ENCODE data around the gene CRACR2B.

CRACR2B gene

DNA sequence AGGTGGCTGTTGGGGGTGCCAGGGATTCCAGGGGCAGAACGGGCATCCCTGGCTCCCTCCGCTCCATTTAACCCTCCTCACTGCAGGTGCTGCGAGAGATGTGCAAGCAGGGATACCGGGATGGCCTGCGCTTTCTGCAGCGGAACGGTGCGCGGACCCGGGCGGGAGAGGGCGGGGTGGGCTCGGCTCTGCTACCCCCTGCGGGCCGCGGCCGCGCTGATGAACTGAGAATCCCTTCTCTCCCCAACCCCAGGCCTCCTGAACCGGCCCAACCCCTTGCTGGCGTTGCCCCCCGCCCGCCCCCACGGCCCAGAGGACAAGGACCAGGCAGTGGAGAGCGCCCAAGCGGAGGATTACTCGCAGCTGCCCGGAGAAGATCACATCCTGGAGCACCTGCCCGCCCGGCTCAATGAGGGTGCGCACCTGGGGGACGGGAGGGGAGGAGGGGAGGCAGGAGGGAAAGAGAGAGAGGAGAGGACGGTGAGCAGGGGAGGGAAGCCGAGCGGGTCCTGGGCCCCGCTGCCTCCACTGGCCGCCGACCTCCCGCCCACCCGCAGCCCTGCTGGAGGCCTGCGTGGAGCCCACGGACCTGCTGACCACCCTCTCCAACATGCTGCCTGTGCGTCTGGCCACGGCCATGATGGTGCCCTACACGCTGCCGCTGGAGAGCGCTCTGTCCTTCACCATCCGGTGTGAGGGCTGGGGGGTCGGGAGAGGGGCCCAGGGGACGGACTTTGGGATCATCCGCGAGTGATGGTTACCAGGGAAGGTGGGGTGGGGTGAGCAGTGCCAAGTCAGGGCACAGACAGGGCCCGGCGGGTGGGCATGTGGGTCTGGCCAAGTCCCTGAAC is 4.1 kb upstream of the CRACR2B start:
- DNase-seq (ENCODE audit: low spot score) = no peak
- TF ChIP-seq, protein P1, sequence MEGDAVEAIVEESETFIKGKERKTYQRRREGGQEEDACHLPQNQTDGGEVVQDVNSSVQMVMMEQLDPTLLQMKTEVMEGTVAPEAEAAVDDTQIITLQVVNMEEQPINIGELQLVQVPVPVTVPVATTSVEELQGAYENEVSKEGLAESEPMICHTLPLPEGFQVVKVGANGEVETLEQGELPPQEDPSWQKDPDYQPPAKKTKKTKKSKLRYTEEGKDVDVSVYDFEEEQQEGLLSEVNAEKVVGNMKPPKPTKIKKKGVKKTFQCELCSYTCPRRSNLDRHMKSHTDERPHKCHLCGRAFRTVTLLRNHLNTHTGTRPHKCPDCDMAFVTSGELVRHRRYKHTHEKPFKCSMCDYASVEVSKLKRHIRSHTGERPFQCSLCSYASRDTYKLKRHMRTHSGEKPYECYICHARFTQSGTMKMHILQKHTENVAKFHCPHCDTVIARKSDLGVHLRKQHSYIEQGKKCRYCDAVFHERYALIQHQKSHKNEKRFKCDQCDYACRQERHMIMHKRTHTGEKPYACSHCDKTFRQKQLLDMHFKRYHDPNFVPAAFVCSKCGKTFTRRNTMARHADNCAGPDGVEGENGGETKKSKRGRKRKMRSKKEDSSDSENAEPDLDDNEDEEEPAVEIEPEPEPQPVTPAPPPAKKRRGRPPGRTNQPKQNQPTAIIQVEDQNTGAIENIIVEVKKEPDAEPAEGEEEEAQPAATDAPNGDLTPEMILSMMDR (IDR thresholded peaks at IDR 0.05; ENCODE audit: extremely low read depth, insufficient read depth, missing control alignments) = no peak
- in situ Hi-C loops (cut with MboI; ENCODE audit: low pct_unique_long_range_greater_than_20kb, low sequenced_read_pairs, unreplicated experiment) = no loop called here

DNA sequence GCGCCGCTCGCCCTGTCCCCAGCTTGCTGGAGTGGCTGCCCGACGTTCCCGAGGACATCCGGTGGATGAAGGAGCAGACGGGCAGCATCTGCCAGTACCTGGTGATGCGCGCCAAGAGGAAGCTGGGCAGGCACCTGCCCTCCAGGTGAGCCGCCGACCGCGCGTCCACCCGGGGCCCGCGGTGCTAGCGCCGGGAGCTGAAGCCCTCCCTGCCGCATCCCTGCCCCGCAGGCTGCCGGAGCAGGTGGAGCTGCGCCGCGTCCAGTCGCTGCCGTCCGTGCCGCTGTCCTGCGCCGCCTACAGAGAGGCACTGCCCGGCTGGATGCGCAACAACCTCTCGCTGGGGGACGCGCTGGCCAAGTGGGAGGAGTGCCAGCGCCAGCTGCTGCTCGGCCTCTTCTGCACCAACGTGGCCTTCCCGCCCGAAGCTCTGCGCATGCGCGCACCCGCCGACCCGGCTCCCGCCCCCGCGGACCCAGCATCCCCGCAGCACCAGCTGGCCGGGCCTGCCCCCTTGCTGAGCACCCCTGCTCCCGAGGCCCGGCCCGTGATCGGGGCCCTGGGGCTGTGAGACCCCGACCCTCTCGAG is 3.3 kb upstream of the CRACR2B start:
- TF ChIP-seq, protein P1 (IDR thresholded peaks at IDR 0.05; ENCODE audit: extremely low read depth, insufficient read depth, missing control alignments) = no peak
- no peak for DNase-seq (ENCODE audit: low spot score)
- in situ Hi-C loops (cut with MboI; ENCODE audit: low pct_unique_long_range_greater_than_20kb, low sequenced_read_pairs, unreplicated experiment) = no loop called here

DNA sequence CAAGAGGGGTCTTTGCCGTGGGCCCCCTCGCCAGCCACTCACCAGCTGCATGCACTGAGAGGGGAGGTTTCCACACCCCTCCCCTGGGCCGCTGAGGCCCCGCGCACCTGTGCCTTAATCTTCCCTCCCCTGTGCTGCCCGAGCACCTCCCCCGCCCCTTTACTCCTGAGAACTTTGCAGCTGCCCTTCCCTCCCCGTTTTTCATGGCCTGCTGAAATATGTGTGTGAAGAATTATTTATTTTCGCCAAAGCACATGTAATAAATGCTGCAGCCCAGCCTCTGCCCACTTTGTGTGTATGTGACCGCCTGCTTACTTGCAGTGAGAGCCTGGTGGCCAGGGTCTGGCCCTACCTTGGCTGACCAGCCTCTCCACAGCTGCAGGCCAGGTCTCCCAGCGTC is 2.8 kb upstream of the CRACR2B start:
- DNase-seq (ENCODE audit: low spot score) = no peak
- TF ChIP-seq, protein P1 (IDR thresholded peaks at IDR 0.05; ENCODE audit: extremely low read depth, insufficient read depth, missing control alignments) = no peak
- in situ Hi-C loops (cut with MboI; ENCODE audit: low pct_unique_long_range_greater_than_20kb, low sequenced_read_pairs, unreplicated experiment) = no loop called here

DNA sequence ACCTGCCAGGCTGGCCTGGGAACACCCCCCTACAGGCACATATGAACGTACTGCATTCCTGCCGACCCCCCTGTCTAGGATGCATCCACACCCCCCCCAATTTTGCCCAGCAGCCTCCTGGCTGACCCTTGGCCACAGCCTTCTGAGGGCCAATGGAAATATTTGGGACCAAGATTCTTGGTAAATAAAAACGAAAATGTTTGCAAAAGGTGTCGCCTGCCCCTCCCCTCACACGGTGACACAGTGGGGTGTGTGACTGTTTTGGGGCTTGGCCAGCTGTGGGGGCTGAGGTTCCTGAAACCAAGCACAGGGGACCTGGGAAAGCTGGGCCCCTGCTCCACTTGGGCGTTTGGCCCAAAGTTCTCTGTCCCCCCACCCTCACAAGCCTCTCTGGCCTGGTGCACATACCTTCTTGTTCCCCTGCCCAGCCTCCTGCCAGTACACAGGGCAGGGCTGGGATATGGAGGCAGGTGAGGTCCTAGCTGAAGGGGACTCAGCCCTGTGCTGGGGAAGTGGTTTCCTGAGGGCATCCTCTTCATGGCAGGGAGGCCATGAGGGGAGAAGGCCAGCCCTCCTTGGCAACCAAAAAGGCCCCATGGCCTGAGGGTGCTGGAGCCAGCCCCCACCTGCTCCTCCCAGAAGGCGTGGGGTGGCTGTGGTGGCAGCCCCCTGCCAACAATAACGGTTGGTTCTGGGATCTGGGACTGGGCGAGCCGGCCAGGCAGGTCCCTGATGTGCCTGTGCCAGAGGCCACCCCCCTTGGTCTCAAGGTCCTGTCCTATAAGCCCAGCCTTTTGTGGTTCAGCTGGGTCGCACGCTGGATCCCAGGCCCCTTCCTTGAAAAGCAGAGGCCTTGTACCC is 2.1 kb upstream of the CRACR2B start:
- TF ChIP-seq, protein P1 (IDR thresholded peaks at IDR 0.05; ENCODE audit: extremely low read depth, insufficient read depth, missing control alignments) = no peak
- DNase-seq (ENCODE audit: low spot score) = no peak

DNA sequence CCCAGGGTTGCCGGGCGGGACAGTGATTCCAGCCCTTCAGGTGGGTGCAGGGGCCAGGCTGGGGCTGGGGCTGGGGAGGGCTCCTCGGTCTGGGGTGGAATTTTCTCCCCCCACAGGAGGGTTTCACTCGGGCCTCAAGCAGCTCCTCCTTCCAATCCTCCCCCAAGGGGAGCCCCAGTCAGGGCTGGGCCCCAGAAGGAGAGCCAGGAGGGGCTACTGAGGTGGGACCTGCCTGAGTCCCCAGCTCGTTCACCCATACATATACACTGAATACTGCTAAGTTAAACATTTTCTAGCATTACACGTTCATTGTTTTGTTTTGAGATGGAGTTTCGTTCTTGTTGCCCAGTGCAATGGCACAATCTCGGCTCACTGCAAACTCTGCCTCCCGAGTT is 1.5 kb upstream of the CRACR2B start:
- no peak for DNase-seq (ENCODE audit: low spot score)
- in situ Hi-C loops (cut with MboI; ENCODE audit: low pct_unique_long_range_greater_than_20kb, low sequenced_read_pairs, unreplicated experiment) = no loop called here
- TF ChIP-seq, protein P1 (IDR thresholded peaks at IDR 0.05; ENCODE audit: extremely low read depth, insufficient read depth, missing control alignments) = no peak

More for the DNA sequence above, 2.1 kb upstream of the CRACR2B start:
- in situ Hi-C loops (cut with MboI; ENCODE audit: low pct_unique_long_range_greater_than_20kb, low sequenced_read_pairs, unreplicated experiment) = no loop called here

DNA sequence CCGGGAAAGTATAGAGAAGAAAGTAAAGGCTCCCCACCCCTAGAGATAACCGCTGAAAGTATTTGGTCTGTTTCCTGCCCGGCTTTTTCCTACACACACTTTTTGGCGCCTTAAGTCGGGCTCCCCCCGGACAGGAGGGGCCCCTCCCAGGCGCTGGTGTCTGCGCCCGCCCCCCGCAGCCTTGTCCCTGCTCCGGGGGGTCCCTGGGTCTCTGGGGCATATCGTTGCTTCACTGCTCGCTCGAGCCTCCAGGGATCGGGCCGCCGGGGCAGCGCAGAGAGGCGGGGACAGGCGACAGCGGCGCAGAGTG is 928 bp upstream of the CRACR2B start:
- TF ChIP-seq, protein P1 (IDR thresholded peaks at IDR 0.05; ENCODE audit: extremely low read depth, insufficient read depth, missing control alignments) = no peak
- in situ Hi-C loops (cut with MboI; ENCODE audit: low pct_unique_long_range_greater_than_20kb, low sequenced_read_pairs, unreplicated experiment) = no loop called here

More for the DNA sequence above, 928 bp upstream of the CRACR2B start:
- DNase-seq (ENCODE audit: low spot score) = no peak
